Measurements from ENCODE around the gene NRGN.

NRGN gene

DNA sequence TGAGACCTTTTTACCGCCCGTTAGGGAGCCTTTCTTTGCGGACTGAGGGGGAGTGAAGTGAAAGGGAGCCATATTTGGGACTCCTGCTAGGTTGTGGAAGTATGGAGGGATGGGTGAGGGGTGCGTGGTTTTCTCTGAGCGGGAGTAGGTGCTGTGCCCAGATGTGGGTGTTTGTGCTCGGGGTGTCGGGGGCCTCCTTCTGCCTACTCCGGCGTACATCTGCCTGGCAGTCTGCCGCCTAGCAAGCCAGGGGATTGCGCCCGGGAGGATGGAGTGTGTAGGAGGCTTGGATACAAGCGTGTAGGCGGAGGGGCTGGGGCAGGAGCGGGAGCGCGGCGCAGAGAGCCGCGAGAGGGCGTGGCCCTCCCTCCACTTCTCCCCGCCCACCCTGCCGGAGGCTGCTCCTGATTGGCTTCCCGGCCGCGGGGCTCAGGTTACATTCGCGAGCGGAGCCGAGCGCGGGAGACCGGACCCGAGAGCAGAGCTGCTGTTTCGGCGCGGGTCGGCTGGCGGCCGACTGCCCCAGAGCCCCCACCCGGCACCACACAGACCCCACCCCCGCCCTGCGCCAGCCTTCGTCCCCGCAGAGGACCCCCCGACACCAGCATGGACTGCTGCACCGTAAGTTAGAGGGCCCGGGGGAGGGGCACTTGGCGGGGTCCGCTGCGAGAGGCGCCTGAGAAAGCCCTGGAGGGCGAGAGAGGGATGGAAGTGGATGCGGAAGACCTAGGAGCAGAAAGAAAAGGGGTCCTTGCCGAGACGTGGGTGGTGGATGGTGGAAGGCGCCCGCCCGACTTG is at the start of gene NRGN:
TSS of gene NRGN (plus strand) at position 464 of the 798 bp plus-strand sequence. CDS start at position 607, 143 bp downstream.
- DNase-seq: peak; percentile 71

DNA sequence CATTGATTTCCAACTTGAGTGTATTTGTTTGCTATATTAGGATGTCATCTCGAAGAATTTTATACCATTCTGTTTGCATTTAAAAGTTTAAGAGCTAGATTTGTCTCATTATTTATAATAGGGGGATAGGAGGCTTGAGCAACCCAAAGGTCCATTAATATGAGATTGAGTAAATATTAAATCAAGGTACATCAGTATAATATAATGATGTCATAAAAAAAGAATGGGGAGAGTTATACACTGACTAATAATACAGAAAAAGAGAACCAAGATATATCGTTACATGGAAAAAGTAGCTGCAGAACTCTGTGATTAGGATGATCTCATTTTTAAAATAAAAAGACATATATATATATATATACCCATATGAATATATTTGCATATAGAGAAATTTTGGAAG is 46.6 kb upstream of the NRGN start:
- no peak for DNase-seq

- no peak for DNase-seq
These were observed 40.2 kb upstream of the NRGN start for GRCh38 chr11:124699547-124699946.

- no peak for DNase-seq
These were observed 39.7 kb upstream of the NRGN start for GRCh38 chr11:124700028-124700427.

DNA sequence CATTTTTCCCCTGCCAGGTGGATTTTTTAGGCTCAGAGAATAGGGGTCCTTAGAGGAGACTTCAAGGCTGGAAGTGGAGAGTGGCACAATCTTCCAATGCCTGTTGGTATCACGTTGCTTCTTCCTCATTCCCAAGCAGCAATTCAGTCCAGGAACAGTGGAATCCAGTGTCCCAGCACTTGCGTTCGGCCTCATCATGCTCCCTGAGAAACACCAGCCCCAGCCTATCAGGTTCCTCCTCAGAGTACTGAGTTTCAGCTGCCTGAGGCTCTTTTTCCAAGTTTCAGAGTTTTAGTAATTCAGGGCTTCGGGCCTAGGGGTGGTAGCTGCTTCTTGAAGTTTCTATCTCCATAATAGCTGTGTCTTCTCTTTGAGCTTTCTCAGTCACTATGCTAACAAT is 31.9 kb upstream of the NRGN start:
- no peak for DNase-seq

DNA sequence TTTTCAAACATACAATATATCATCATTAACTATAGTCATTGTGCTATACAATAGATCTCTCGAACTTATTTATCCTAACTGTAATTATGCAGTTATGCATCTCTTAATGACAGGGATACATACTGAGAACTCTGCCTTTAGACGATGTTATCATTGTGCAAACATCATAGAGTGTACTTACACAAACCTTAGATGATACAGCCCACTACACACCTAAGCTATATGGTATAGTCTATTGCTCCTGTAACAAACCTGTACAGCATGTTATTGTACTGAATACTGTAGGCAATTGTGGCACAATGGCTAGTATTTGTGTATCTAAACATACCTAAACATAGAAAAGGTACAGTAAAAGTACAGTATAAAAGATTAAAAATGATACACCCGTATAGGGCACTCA is 27.4 kb upstream of the NRGN start:
- no peak for DNase-seq

DNA sequence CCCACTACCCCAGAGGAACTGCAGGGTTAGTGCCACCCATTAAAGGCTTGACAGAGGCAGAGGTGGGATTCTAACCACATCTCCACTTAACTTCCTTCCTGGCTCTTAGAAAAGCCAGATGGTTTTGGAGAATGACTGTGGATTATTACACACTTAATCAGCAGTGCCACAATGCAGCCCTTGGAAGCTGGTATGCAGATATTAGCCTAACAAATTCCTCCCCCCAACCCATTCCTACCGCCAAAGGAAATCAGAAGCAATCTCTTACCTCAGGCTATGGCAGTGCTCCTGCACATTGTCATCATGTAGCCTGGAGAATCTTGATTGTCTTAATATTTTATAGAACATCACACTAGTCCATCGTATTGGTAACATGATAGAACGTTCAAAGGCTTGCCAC is 23.2 kb upstream of the NRGN start:
- no peak for DNase-seq

DNA sequence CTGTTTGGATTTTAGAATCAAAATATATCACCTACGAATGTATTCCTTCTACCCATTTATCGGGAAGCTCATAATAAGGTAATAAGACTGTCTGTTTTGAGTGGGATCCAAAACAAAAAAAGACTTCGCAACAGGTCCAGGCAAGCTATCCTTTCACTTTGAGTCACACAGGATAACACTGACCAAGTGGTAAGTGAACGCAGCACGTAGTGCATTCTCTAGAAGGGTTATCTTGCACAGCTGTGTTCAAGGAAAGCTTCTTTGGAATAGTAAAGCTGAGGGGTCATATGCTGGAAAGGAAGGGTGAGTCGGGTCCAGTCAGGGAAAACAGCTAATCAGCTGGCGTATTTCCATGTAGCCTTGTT is 22.3 kb upstream of the NRGN start:
- DNase-seq: no peak

DNA sequence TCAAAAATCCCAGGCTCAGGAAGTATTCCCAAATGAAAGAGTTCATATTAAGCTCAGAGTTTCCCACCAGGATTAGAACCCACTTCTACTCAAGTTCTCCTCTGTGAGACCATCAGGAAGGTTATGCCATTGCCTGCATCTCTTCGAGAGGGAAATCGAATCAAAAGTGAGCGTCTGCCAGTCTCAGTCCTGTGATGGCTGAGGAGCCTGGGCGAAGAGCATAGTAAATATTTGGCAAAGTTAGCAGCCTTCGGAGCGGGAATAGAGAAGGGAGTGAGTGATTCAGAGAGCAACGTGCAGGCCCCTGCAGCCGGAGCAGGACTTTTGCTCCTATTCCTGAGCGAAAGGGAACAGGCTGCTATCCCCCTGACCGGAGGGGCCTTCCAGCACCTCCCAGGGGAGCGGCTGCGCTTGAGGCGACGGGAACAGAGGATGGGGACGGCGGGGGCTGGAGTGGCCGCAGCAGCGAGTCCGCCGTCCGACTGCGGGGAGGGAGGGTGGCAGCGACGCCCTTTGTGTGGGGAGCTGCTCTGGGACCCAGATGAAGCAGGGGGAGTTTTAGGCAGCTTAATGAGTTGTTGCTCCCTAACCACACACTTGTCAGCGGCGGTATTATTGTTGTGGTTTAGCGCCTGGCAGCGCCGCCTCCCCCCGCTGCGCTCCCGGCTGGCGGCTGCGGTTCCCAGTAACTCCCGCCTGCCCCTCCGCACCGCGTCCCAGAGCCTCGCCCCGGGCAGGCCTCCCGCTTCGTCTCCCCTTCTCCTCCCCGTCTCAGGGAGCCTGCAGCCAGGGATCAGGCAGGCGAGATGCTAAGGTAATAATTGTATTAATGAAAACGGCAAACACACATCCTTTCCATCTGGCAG is 21.7 kb upstream of the NRGN start:
- DNase-seq: no peak

DNA sequence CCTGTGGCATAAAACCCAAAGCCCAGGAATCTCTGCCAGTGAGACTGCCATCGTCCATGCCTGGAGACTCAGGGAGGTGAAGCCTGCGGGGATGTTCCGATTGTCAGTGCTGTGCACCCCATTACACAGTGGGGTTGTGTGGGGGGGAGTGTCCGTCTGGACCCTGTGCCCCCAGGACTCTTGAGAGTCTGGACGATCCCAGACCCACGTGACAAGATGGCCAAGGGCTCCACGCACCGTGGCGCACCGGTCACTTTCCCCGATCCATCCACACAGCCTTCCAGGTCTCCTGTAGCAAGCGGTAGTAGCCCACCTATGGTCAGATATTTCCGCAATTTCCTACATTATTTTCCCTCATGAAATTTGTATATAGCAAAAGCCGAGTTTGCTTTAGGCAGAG is 20.9 kb upstream of the NRGN start:
- DNase-seq: no peak

GRCh38 chr11:124719534-124719933 is 20.2 kb upstream of the NRGN start:
- DNase-seq: no peak

DNA sequence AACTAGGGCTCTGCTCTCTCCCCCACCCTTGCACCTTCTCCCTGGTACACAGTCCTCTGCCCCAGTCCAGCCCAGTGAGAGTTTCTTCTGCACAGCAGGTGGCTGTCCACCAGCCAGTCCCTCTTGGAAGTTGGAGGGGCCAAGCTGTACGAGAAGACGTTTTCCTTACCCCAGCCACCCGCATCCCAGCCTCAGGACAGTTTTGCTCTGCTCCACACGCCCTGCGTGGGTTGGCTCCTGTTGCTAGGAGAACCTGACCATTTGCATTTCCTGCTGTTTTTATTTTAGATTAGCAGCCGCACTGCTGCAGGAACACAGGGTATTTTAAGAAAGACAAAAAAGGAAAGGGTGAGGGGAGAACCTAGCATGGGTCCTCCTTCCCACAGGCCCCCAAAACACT is 17.6 kb upstream of the NRGN start:
- DNase-seq: no peak

- DNase-seq: no peak
These were observed 14.6 kb upstream of the NRGN start for GRCh38 chr11:124724979-124725718.

GRCh38 chr11:124725719-124726105 is 14.0 kb upstream of the NRGN start:
- DNase-seq: no peak

GRCh38 chr11:124727474-124727873 is 12.3 kb upstream of the NRGN start:
- no peak for DNase-seq

DNA sequence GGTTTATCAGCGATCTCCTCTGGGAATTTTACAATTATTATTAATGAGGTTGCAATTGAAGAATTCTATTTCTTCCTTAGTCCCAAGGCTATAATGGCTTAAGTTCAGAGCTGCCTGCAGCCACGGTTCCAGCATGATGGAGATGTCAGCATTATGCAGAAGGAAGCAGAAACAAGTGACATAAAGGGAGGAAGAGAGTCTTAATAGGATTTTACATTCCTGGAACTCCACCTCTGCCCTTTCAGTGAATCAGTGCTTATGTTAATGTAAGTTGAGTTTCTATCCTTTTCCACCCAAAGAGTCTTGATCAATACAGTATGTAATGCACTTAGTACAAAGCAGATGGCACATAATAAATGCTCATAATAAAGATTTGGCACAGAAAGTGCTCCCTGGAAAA is 11.6 kb upstream of the NRGN start:
- no peak for DNase-seq

DNA sequence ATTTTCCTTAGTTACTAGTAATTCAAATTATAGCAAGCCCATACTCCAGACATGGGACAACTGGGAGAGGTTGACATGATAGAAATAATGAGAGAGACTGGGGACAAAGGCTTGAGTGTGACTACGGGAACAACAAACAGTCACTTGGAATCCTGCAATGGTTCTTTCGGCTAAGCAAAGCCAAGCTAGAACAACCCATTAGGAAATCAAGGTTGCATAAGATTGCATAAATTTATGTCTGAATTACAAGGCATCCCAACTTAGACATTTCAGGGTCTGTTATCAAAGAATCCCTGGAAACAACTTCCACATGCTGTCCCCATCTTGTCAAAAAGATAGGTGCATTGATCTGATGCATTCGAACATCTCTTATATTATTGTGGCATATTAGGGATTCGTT is 10.2 kb upstream of the NRGN start:
- no peak for DNase-seq

GRCh38 chr11:124732230-124732629 is 7.5 kb upstream of the NRGN start:
- DNase-seq: no peak

- no peak for DNase-seq
These were observed 3.0 kb upstream of the NRGN start for GRCh38 chr11:124736736-124737135.

- no peak for DNase-seq
These were observed 2.0 kb upstream of the NRGN start for GRCh38 chr11:124737638-124738305.

DNA sequence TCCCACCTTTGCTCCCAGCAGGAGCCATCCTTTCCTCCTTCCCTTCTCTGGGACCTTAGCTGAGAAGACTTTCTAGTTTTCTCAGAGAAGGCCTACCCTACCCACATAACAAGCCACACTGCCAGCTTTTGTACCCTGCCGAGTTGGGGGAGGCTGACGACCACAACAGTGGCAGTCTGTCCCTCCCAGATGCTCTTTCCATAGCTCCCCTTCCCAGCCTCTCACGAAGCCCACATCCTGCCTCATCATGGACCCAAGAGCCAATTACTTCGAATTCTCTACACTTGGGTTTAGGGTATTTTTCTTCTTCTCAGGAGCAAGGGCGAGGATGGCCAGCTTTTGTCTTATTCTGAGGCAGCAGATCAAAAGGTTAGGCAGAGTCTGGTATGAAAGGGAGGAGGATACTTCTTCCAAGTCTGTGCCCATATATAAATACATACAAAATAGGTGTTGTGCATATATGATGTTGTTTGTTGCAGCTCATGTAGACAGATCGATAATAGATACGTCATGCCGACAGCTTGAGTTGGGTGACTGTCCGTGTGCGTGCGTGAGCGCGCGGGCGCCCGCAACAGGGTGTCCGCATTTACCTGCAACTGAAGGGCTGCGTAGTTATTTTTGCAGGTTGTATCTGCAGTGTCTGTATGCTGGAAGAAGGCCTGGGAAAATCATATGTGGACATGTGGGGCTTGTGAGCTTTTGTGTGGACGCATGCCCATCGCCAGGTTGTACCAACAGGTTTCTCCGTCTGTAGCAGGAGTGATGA is 846 bp upstream of the NRGN start:
- DNase-seq: no peak

GRCh38 chr11:124740277-124740882 is 638 bp downstream of the NRGN start:
- DNase-seq: no peak
